NCI-H2171 treated with DMSO at 0.1 percent for 48 hours (cell line): ENCODE measurements around the gene LIPC.
"Not testable (repeated sequence)": the region's sequence is repeated elsewhere in the genome, so short reads cannot be mapped to it uniquely, and the experiment has no call there.

Experiments
- DNase-seq: peaks from one replicate; lab custom pipeline; 2025; lab: John Stamatoyannopoulos, UW

LIPC gene

DNA sequence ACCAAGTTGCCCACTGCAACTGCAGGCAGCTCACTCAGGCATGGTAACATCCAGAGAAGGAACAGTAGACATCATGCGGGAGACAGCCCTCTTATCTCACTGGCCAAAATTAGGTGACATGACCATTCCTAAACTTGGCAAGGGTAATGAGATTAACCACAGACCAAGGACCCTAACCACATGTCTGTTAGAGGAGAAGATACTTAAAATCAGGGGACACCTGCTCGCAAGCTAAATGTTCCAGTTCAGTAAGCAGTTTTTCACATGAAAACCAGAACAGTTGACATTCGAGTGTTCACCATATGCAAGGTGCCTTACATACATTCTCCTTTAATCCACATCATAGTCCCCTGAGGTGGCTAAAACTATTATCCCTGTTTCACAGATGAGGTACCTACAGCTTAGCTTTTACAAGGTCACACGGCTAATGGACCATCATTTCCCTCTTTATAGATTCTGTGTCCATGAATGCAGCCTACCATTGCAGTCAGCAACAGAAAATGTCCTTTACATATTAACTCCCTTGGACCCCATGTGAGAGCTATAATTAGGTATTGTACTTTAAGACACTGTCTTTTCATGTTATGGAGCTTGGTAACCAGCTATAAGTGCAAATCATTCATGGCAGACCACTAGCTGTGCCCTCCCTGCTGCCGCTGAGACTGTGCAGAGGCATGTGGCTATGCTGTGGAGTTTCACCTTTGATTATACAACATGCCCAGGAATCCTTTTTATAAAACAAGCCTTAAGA, 154.1 kb downstream of the LIPC start:
- peak; percentile 22 for DNase-seq

DNA sequence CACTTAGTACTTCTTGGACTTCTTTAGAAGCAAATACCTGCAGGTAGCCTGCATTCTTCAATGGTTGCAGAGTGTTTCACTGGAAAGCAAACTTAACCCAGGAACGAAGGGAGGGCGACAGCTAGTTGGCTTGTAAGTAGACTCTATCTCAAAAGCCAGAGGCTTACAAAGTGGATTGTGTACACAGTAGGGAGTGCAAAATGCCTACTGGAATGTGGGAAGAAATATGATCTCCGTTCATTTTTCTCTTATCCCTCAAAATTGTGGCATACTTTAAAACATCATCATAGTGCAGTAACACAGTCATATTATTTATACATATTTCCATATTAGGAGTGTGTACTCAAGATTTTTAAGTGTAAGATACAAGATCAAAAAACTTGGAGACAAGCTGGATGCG, 155.7 kb downstream of the LIPC start:
- DNase-seq: no peak

GRCh38 chr15:58588096-58588495, 156.3 kb downstream of the LIPC start:
- DNase-seq: no peak

GRCh38 chr15:58589047-58589446, 157.3 kb downstream of the LIPC start:
- DNase-seq: no peak

DNA sequence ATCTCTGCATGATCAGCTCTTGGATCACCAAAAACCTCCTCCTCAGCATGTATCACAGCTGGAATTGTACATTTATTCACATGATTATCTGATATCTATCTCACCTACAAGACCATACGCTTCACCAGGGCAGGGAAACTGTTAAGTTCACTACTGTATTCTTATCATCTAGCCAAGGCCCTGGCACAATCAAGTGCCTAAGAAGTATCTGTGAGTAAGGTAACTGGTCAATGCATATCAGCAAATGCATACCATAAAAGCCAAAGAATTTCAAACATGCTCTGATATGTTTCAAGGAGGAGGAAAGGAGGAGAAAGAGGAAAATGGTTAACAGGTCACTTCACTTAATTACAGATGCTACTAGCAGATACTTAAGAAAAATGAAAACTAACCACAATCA, 158.4 kb downstream of the LIPC start:
- no peak for DNase-seq

GRCh38 chr15:58590926-58591325, 159.1 kb downstream of the LIPC start:
- DNase-seq: peak; percentile 11

GRCh38 chr15:58593870-58594269, 162.1 kb downstream of the LIPC start:
- no peak for DNase-seq

DNA sequence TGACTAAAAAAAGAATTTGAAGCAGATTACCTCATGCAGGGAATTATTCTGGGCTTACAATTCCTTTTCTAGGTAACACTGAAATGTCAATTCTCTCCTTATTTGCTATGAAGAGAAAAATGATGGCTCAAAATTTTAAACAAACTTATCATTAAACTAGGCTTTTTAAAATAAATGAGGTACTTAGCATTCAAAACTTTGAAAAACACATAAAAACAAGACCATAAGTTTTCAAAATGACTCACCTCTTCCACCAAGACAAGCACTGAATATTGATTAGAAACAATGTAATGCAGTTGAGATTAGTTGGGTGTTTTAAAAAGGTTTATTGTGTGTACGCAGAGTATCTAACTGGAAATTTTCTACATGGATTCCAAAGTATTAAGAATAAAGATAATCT, 163.1 kb downstream of the LIPC start:
- no peak for DNase-seq

GRCh38 chr15:58595516-58596263, 163.9 kb downstream of the LIPC start:
- DNase-seq: no peak

DNA sequence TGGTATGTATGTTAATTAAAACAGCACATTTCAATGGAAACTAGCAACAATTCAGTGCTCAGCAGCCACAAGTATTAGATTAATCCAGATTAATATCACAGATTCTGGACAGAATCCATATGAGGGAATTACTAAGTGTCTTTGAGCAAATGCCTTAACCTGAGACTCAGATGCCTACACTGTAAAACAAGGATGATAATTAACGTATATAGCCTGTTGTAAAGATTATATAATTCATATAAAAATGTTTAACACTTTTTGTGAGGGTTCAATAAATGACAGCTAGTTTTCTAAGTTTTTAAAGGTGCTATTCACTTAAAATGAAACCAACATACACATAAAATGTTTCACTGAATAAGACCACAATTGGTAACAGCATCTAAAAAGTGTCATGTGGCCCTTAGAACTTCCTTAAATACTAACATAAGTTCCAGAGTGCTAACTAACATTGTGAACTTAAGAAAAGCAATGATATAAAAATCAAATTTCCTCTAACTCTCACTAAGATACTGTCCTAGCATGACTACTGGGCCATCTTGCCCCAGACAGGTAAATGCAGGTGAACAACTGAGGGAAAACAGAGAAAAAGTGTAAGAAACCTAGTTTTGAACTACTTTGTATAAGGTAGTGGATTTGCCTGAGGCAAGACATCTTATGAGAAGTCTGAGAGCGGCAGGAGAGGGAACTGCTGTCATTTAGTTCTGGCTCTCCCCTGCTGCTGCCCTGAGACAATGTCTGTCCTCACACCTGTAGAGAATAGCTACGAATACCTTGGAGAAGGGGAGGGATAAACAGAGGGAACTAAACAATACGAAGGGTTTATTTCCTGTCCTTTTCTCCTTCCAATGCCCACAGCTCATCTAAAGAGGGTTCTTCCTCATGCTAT, 166.4 kb downstream of the LIPC start:
- no peak for DNase-seq

DNA sequence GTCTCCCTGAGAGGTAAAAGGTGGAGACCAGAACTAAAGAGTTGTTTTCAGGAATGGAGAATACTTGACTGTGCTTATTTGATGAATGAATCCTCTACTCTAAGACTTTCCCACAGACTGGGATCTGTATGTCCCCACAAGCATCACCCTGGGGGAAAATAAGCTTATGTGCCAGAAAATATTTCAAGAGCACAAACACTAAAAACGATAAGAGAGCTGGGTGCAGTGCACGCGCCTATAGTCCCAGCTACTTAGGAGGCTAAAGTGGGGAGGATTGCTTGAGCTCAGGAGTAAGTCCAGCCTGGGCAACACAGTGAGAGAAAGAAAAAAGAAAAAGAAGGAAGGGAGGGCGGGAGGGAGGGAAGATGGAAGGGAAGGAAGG, 167.0 kb downstream of the LIPC start:
- DNase-seq: no peak

- no peak for DNase-seq
These were observed 171.0 kb downstream of the LIPC start for GRCh38 chr15:58602823-58603222.

- not testable (repeated sequence) for DNase-seq
These were observed 172.1 kb downstream of the LIPC start for GRCh38 chr15:58603927-58604326.

DNA sequence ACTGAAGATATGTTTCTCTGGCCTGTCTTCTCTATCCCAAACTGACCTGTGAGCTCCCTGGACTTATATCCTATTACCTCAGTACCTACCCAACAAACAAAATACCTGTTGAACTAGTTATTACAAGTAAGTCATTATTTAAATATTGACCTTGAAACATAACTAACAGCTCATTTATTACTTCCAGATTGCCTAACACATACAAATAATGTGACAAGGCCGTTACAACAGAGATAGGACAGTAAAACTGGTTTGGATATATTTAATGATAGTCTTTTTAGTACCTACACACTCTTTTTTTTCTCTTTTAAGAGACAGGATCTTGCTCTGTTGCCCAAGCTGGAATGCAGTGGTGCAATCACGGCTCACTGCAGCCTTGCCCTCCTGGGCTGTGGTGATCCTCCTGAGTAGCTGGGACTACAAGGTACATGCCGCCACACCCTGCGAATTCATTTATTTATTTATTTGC, 172.7 kb downstream of the LIPC start:
- DNase-seq: no peak

DNA sequence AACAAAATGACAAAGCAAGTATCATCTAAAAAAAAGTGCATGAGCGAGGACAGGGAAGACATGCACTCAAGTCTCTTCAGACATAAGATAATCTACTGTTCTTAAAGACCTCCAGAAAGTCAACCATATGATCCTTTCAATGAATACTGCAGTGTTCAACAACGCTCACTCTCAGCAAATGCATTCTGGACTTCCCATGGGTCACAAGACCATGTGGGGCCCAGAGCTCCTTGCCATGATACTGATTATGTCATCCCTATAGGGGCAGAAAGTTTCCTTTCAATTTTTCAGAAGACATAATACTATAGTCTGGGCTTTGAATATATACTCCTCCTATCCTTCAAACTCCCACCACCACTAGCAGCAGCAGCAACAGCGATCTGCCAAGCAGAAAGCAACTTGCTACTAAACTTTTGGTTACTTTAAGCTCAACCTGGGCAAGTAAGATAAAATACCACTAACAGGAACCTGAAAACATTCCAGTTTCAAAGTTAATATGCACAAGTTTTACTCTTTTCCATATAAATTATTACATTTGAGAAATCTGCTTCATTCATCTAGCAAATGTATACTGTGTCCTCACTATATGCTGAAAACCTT, 174.2 kb downstream of the LIPC start:
- no peak for DNase-seq

GRCh38 chr15:58606577-58607080, 174.8 kb downstream of the LIPC start:
- DNase-seq: no peak

DNA sequence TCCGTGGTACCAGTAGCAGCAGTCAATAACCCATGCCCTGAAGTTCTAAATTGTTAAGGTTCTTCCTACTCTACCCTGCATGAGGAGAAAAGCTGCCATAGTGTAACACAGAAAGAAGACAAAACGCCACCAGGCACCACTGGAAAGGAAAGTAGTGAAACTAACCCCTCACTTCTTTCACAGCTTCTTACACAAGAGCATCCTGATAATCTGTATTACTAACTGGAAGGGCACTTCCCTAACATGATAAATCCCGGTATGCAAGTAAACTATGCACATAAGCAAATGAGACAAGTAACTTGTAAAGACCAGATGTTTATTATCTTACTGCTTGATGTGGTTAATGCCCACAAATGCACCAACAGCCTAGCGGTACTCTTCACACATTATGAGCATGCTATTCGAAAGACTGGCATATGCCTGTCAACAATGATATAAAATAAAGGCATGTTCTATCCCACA, 176.4 kb downstream of the LIPC start:
- no peak for DNase-seq

- DNase-seq: no peak
These were observed 176.9 kb downstream of the LIPC start for GRCh38 chr15:58608711-58609110.

DNA sequence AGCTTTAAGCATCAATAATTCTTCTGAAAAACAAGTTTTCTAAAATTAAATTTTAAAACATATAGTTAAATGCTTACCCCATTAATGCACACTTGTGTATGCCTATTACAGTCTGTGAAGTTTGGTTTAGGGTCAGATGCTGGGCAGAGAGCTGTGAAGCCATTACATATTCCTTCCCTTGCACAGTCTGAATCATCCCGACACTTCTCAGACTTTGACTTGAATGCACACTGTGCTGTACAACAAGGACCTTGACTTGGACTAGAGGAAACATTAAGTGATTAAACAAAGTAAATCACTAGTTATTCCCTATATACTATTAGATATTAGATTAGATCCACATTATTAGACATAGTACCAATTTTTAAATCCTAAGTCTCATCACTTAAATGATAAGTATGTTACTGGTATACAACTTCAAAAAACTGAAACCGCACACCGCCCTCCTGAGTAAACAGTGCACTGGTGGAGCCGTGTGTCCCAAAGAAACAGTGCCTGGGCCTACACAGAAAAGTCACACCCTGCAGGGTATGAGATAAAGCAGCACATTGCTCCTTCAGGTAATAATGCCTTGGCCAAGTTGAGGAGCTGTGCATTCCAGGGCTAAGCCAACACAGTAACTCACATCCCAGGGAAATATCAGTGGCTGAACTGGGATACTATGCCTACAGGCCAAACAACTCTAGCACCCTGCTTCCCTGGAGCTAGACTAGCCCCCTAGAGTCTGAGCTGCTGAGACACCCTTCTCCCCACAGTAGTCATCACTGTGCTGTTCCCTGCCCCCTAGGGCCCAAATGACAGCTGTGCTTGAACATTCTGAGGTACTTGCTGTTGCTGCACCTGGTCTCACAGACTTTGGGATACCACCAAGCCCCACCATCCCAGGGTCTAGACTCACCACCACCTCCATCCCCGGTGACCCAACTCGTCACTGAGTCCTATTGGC, 180.2 kb downstream of the LIPC start:
- no peak for DNase-seq

DNA sequence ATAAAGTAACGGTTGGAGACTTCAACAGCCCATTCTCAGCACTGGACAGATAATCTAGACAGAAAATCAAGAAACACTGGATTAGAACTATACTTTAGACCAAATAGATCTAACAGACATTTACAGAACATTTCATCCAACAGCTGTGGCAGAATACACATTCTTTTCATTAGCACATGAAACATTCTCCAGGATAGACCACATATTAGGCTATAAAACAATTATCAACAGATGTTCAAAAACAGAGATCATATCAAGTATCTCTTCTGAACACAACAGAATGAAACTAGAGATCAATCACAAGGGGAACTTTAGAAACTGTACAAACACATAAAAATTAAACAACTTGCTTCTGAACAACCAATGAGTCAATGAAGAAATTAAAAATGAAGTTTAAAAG, 184.4 kb downstream of the LIPC start:
- DNase-seq: peak; percentile 73
